ENCODE measurements around the gene CMIP.
"Not testable (repeated sequence)": the region's sequence is repeated elsewhere in the genome, so short reads cannot be mapped to it uniquely, and the experiment has no call there.

CMIP gene

DNA sequence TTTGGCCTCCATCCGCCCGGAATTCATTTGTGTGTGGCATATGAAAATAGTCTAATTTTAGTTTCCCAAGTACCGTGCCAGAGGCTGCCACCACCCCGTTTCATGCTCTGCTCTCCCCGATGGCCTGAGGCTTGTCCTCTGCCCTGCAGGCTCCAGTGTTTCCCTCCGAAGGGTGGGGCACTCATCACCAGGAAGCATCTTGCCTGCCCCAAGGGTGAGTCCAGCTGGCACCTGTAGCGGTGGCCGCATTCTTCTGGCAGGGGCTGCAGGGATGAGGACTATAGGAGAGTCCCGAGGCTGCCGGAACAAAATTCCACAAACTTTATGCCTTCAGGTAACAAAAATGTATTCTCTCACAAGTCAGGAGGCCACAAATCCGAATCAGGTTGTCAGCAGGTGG is 23.1 kb upstream of the CMIP start:
- H2AFZ ChIP-seq (ENCODE audit: low read length), result no peak overlapping the region
- no peaks in the 10 kb centered on the region for H3K79me2 ChIP-seq (ENCODE audit: insufficient read depth, low read length)
- TF ChIP-seq, protein P1, sequence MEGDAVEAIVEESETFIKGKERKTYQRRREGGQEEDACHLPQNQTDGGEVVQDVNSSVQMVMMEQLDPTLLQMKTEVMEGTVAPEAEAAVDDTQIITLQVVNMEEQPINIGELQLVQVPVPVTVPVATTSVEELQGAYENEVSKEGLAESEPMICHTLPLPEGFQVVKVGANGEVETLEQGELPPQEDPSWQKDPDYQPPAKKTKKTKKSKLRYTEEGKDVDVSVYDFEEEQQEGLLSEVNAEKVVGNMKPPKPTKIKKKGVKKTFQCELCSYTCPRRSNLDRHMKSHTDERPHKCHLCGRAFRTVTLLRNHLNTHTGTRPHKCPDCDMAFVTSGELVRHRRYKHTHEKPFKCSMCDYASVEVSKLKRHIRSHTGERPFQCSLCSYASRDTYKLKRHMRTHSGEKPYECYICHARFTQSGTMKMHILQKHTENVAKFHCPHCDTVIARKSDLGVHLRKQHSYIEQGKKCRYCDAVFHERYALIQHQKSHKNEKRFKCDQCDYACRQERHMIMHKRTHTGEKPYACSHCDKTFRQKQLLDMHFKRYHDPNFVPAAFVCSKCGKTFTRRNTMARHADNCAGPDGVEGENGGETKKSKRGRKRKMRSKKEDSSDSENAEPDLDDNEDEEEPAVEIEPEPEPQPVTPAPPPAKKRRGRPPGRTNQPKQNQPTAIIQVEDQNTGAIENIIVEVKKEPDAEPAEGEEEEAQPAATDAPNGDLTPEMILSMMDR (conservative IDR thresholded peaks at IDR 0.05; ENCODE audit: low read length), result no peak
- no peak for TF ChIP-seq EZH2phosphoT487 (IDR thresholded peaks at IDR 0.05; ENCODE audit: borderline replicate concordance)
- H3K27me3 ChIP-seq (ENCODE audit: insufficient read depth, low read length, poor library complexity, severe bottlenecking), result no peaks in the 10 kb centered on the region
- peaks cover 6% of the 10 kb centered on the region for H3K4me1 ChIP-seq (ENCODE audit: insufficient read depth, low read length, poor library complexity, severe bottlenecking)
- H3K4me2 ChIP-seq (ENCODE audit: low read depth, low read length, poor library complexity, severe bottlenecking), result no peak overlapping the region
- no peaks in the 10 kb centered on the region for H4K20me1 ChIP-seq (ENCODE audit: insufficient read depth, low read length, poor library complexity, severe bottlenecking)
- H3K9me2 ChIP-seq (replicated peaks; ENCODE audit: low read depth, low read length), result no peaks in the 10 kb centered on the region
- no peak overlapping the region for H3K4me3 ChIP-seq (ENCODE audit: low read length, poor library complexity, severe bottlenecking)
- no peaks in the 10 kb centered on the region for H3K9me3 ChIP-seq (ENCODE audit: insufficient read depth, low read depth, low read length)
- H3F3A ChIP-seq (ENCODE audit: low read depth), result no peaks in the 10 kb centered on the region
- no peaks in the 10 kb centered on the region for H3K36me3 ChIP-seq (ENCODE audit: insufficient read depth, low read length)
- no peak overlapping the region for H3K9ac ChIP-seq (ENCODE audit: low read depth, low read length, poor library complexity, severe bottlenecking)

DNA sequence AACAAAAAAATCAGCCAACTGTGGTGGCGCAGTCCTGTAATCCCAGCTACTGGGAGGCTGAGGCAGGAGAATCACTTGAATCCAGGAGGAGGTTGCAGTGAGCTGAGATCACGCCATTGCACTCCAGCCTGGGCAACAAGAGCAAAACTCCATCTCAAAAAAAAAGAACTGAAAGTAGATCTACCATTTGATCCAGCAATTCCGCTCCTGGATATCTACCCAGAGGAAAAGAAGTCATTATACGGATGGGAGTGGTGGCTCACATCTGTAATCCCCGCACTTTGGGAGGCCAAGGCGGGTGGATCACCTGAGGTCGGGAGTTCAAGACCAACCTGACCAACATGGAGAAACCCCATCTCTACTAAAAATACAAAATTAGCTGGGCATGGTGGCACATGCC is 22.5 kb upstream of the CMIP start:
- H3K27me3 ChIP-seq (ENCODE audit: insufficient read depth, low read length, poor library complexity, severe bottlenecking); H3K4me2 ChIP-seq (ENCODE audit: low read depth, low read length, poor library complexity, severe bottlenecking); H3K9ac ChIP-seq (ENCODE audit: low read depth, low read length, poor library complexity, severe bottlenecking); H3K9me2 ChIP-seq (replicated peaks; ENCODE audit: low read depth, low read length); H4K20me1 ChIP-seq (ENCODE audit: insufficient read depth, low read length, poor library complexity, severe bottlenecking); H3K4me3 ChIP-seq (ENCODE audit: low read length, poor library complexity, severe bottlenecking); H3K4me1 ChIP-seq (ENCODE audit: insufficient read depth, low read length, poor library complexity, severe bottlenecking); H3K79me2 ChIP-seq (ENCODE audit: insufficient read depth, low read length); H3F3A ChIP-seq (ENCODE audit: low read depth); H2AFZ ChIP-seq (ENCODE audit: low read length); H3K36me3 ChIP-seq (ENCODE audit: insufficient read depth, low read length); H3K9me3 ChIP-seq (ENCODE audit: insufficient read depth, low read depth, low read length): not testable (repeated sequence)

DNA sequence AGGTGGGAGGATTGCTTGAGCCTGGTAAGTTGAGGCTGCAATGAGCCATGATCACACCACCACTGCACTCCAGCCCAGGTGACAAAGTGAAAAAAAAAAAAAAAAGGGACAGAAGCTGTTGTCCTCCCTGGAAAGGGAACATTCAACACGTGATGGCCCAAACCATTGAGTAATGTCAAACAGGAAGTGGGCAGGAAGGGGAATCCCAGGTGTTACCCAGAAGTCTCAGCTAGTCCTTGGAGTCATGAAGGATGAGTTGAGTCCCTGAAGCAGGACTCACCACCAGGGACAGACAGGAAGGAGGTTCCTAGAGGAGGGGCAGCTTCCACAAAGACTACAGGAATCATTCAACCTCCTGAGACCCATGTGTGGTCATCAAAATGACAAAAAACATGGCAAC is 19.8 kb upstream of the CMIP start:
- Histone ChIP-seq H3K9me3 (ENCODE audit: insufficient read depth, low read depth, low read length) (no peaks in the 10 kb centered on the region), H3K36me3 (ENCODE audit: insufficient read depth, low read length) (no peaks in the 10 kb centered on the region), H3F3A (ENCODE audit: low read depth) (no peaks in the 10 kb centered on the region), H4K20me1 (ENCODE audit: insufficient read depth, low read length, poor library complexity, severe bottlenecking) (no peaks in the 10 kb centered on the region), H3K4me2 (ENCODE audit: low read depth, low read length, poor library complexity, severe bottlenecking) (no peak overlapping the region), H3K27me3 (ENCODE audit: insufficient read depth, low read length, poor library complexity, severe bottlenecking) (no peaks in the 10 kb centered on the region), H2AFZ (ENCODE audit: low read length) (no peak overlapping the region), H3K9me2 (replicated peaks; ENCODE audit: low read depth, low read length) (no peaks in the 10 kb centered on the region), H3K79me2 (ENCODE audit: insufficient read depth, low read length) (no peaks in the 10 kb centered on the region), H3K4me1 (ENCODE audit: insufficient read depth, low read length, poor library complexity, severe bottlenecking) (peaks cover 6% of the 10 kb centered on the region), H3K9ac (ENCODE audit: low read depth, low read length, poor library complexity, severe bottlenecking) (no peak overlapping the region), H3K4me3 (ENCODE audit: low read length, poor library complexity, severe bottlenecking) (no peak overlapping the region)
- TF ChIP-seq EZH2phosphoT487 (IDR thresholded peaks at IDR 0.05; ENCODE audit: borderline replicate concordance), result no peak
- TF ChIP-seq, protein P1 (conservative IDR thresholded peaks at IDR 0.05; ENCODE audit: low read length), result no peak

DNA sequence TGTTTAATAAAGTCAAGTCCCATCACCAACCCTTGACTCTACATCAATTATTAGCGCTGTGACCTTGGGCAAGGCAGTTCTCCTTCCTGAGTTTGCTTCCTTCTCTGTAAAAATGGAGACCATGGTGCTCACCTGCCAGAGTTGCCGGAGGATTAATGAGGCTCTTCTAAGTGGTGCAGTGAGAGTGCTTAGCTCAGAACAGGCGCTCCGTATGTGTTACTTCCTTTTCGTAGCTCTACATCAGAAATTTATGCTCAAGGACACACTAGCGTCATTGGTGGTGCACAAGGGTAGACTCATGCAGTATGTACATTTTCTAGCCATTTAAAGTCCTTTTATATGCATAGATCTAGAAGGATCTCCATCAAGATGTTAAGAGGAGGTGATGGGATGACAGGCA is 17.4 kb upstream of the CMIP start:
- Histone ChIP-seq H3K79me2 (ENCODE audit: insufficient read depth, low read length) (no peaks in the 10 kb centered on the region), H3K4me3 (ENCODE audit: low read length, poor library complexity, severe bottlenecking) (no peak overlapping the region), H3K9me2 (replicated peaks; ENCODE audit: low read depth, low read length) (no peaks in the 10 kb centered on the region), H3F3A (ENCODE audit: low read depth) (no peaks in the 10 kb centered on the region), H2AFZ (ENCODE audit: low read length) (no peak overlapping the region), H4K20me1 (ENCODE audit: insufficient read depth, low read length, poor library complexity, severe bottlenecking) (no peaks in the 10 kb centered on the region), H3K4me2 (ENCODE audit: low read depth, low read length, poor library complexity, severe bottlenecking) (no peak overlapping the region), H3K36me3 (ENCODE audit: insufficient read depth, low read length) (no peaks in the 10 kb centered on the region), H3K9me3 (ENCODE audit: insufficient read depth, low read depth, low read length) (no peaks in the 10 kb centered on the region), H3K9ac (ENCODE audit: low read depth, low read length, poor library complexity, severe bottlenecking) (no peak overlapping the region), H3K27me3 (ENCODE audit: insufficient read depth, low read length, poor library complexity, severe bottlenecking) (no peaks in the 10 kb centered on the region), H3K4me1 (ENCODE audit: insufficient read depth, low read length, poor library complexity, severe bottlenecking) (peaks cover 6% of the 10 kb centered on the region)
- no peak for TF ChIP-seq EZH2phosphoT487 (IDR thresholded peaks at IDR 0.05; ENCODE audit: borderline replicate concordance)
- TF ChIP-seq, protein P1 (conservative IDR thresholded peaks at IDR 0.05; ENCODE audit: low read length), result no peak

All from Loucy (cell line).